Kidney (tissue), 14 donors: ENCODE results near the gene RBPJ. TPM values are rescaled to one million over a fixed set of nuclear protein-coding genes. Genes with fewer than 3 reads are reported as not detected.
A peak's percentile ranks its signal among the peaks of the same experiment; 100 is the strongest.

Experiments used
- DNase-seq, 5 donors: peaks; one replicate each; pipeline ENCODE4 v3.0.0-alpha.2; 2013 to 2020
- FAIRE-seq: peaks from 2 replicates; lab custom pipeline; 2012; peaks lifted over from hg19 to GRCh38; lab: Jason Lieb, UNC
- H3K27ac ChIP-seq, 2 donors: one replicate each; pipeline ENCODE4 v1.7.0; 2013; ENCODE audit warnings: low read depth in 2 of 2, low read length in 2 of 2, inconsistent platforms in 1 of 2
- H3K27me3 ChIP-seq: one replicate; pipeline ENCODE4 v1.7.1; 2013; ENCODE audit warnings: low read length, inconsistent platforms; ENCODE audit not compliant: control insufficient read depth, insufficient read depth
- H3K36me3 ChIP-seq, 3 donors: one replicate each; pipeline versions ENCODE4 v1.7.0 to v1.7.1; 2013; ENCODE audit warnings: low read length in 3 of 3, control low read depth in 1 of 3, inconsistent platforms in 1 of 3; ENCODE audit not compliant: insufficient read depth in 3 of 3, control insufficient read depth in 2 of 3
- H3K4me1 ChIP-seq, 3 donors: one replicate each; pipeline versions ENCODE4 v1.7.0 to v1.7.1; 2013; ENCODE audit warnings: low read length in 3 of 3, inconsistent platforms in 1 of 3, low read depth in 1 of 3; ENCODE audit not compliant: control insufficient read depth in 2 of 3, insufficient read depth in 2 of 3
- H3K4me3 ChIP-seq, 3 donors: one replicate each; pipeline versions ENCODE4 v1.7.0 to v1.8.1; 2013; ENCODE audit warnings: low read length in 3 of 3, control low read depth in 1 of 3, inconsistent platforms in 1 of 3
- H3K9ac ChIP-seq, 3 donors: one replicate each; pipeline versions ENCODE4 v1.7.0 to v1.7.1; 2013; ENCODE audit warnings: low read length in 3 of 3, control low read depth in 1 of 3, inconsistent platforms in 1 of 3
- H3K9me3 ChIP-seq, 3 donors: one replicate each; pipeline versions ENCODE4 v1.7.0 to v1.7.1; 2013; ENCODE audit warnings: low read length in 3 of 3, control low read depth in 1 of 3, inconsistent platforms in 1 of 3; ENCODE audit not compliant: control insufficient read depth in 2 of 3, insufficient read depth in 1 of 3
- CTCF ChIP-seq: IDR thresholded peaks from 3 replicates; pipeline ENCODE4 v1.5.1; 2012; ENCODE audit warnings: mild to moderate bottlenecking, moderate library complexity, borderline replicate concordance; ENCODE audit not compliant: insufficient read depth; ENCODE audit errors: extremely low read depth
- intact Hi-C: fragments of 100-400 bp; cut with DNase I; formaldehyde crosslinking; loops from one replicate; pipeline ENCODE4 v1.11.1; 2022
- polyA plus RNA-seq: library from polyadenylated mRNA; stranded (reverse); fragments of 350-450 nt; fragmentation: Illumina TruSeq; extraction: RNeasy Lipid Tissue Mini Kit (QIAGEN cat#74804); gene quantifications from one replicate; pipeline ENCODE4 v1.2.3, GENCODE V29; 2014; ENCODE audit warnings: low read depth, low replicate concordance; ENCODE audit not compliant: insufficient read depth
- total RNA-seq: library from RNA; stranded (reverse); fragmentation: NEBNext Ultra II Directional; extraction: Animal tissue kit (Norgen Biotek cat#: 25700); gene quantifications from one replicate; pipeline ENCODE4 v1.2.1, GENCODE V29; 2021
- donor health status: control.
- donor health status: control.
- donor health status: control.
- donor health status: control.
- donor health status: control.
- donor health status: DM: yes; HTN: yes; CAD: no.
- donor health status: Normal renal cell carcinoma (clear cell type).

Gene RBPJ
- total and polyA plus RNA-seq, 2 donors from 2014 or later, result 28.5 to 77.6 TPM

GRCh38 chr4:26272654-26273615, 47.9 kb upstream of the RBPJ start:
- no peak for DNase-seq
- intact Hi-C loops, result no loop called here
- no peak overlapping the region for H3K4me3 ChIP-seq
- TF ChIP-seq CTCF, result no peak
- no peak overlapping the region for H3K27ac ChIP-seq
- H3K36me3 ChIP-seq, result no peaks in the 10 kb centered on the region
- no peak overlapping the region for H3K9ac ChIP-seq
- FAIRE-seq, result no peak
- H3K4me1 ChIP-seq, result no peaks in the 10 kb centered on the region
- no peaks in the 10 kb centered on the region for H3K27me3 ChIP-seq
- H3K9me3 ChIP-seq, result no peaks in the 10 kb centered on the region

GRCh38 chr4:26273616-26273980, 47.2 kb upstream of the RBPJ start:
- no peaks in the 10 kb centered on the region for H3K36me3 ChIP-seq
- no peak for TF ChIP-seq CTCF
- H3K4me3 ChIP-seq, result no peak overlapping the region
- no peaks in the 10 kb centered on the region for H3K4me1 ChIP-seq
- no peaks in the 10 kb centered on the region for H3K9me3 ChIP-seq
- peak in 1 of 5 donors; percentile 18 for DNase-seq
- intact Hi-C loops, result no loop called here
- no peaks in the 10 kb centered on the region for H3K27me3 ChIP-seq
- no peak for FAIRE-seq
- H3K27ac ChIP-seq, result no peak overlapping the region
- no peak overlapping the region for H3K9ac ChIP-seq

- Histone ChIP-seq H3K9ac (no peak overlapping the region), H3K9me3 (no peaks in the 10 kb centered on the region), H3K4me3 (no peak overlapping the region), H3K4me1 (no peaks in the 10 kb centered on the region), H3K27me3 (no peaks in the 10 kb centered on the region), H3K36me3 (no peaks in the 10 kb centered on the region), H3K27ac (no peak overlapping the region)
- FAIRE-seq, result no peak
- intact Hi-C loops, result no loop called here
- no peak for DNase-seq
- TF ChIP-seq CTCF, result no peak
Measured at GRCh38 chr4:26275281-26275680, 45.5 kb upstream of the RBPJ start.
